H9 (cell line): ENCODE data around the gene MKRN3. TPM values are rescaled to one million over a fixed set of nuclear protein-coding genes. Genes with fewer than 3 reads are reported as not detected.

Experiments
- DNase-seq: peaks from one replicate; pipeline ENCODE4 v3.0.0-alpha.2; 2017
- H2AFZ ChIP-seq: one replicate; pipeline ENCODE4 v1.6.1; 2013; ENCODE audit warnings: mild to moderate bottlenecking, low read length, control low read depth, moderate library complexity
- H2AK5ac ChIP-seq: 2 replicates; pipeline ENCODE4 v1.6.1; 2013; ENCODE audit warnings: low read length, control low read depth, mixed read lengths; ENCODE audit not compliant: insufficient read length
- H2BK120ac ChIP-seq: one replicate; pipeline ENCODE4 v1.6.1; 2013; ENCODE audit warnings: low read depth, mild to moderate bottlenecking, low read length, control low read depth, inconsistent platforms; ENCODE audit not compliant: poor library complexity, severe bottlenecking
- H2BK12ac ChIP-seq: 2 replicates; pipeline ENCODE4 v1.6.1; 2013; ENCODE audit warnings: low read length, control low read depth, mixed read lengths, low read depth; ENCODE audit not compliant: insufficient read length
- H2BK15ac ChIP-seq: 2 replicates; pipeline ENCODE4 v1.6.1; 2013; ENCODE audit warnings: low read depth, low read length, control low read depth
- H2BK20ac ChIP-seq: one replicate; pipeline ENCODE4 v1.6.1; 2013; ENCODE audit warnings: low read depth, mild to moderate bottlenecking, low read length, control low read depth, inconsistent platforms; ENCODE audit not compliant: poor library complexity, severe bottlenecking
- H2BK5ac ChIP-seq: 2 replicates; pipeline ENCODE4 v1.6.1; 2013; ENCODE audit warnings: low read length, control low read depth, mixed read lengths; ENCODE audit not compliant: insufficient read length
- H3K14ac ChIP-seq: 2 replicates; pipeline ENCODE4 v1.6.1; 2013; ENCODE audit warnings: low read length, control low read depth; ENCODE audit not compliant: insufficient read depth
- H3K18ac ChIP-seq: 2 replicates; pipeline ENCODE4 v1.6.1; 2013; ENCODE audit warnings: low read depth, mild to moderate bottlenecking, mixed read lengths, low read length, control low read depth; ENCODE audit not compliant: insufficient read length
- H3K23ac ChIP-seq: 2 replicates; pipeline ENCODE4 v1.6.1; 2013; ENCODE audit warnings: low read length, control low read depth, mixed read lengths, low read depth; ENCODE audit not compliant: insufficient read length
- H3K23me2 ChIP-seq: 2 replicates; pipeline ENCODE4 v1.6.1; 2013; ENCODE audit warnings: low read depth, mild to moderate bottlenecking, mixed read lengths, low read length, control low read depth; ENCODE audit not compliant: insufficient read length, poor library complexity, severe bottlenecking
- H3K27ac ChIP-seq: 2 replicates; pipeline ENCODE4 v1.5.1; 2013; ENCODE audit warnings: low read length, control low read depth, mixed read lengths, low read depth; ENCODE audit not compliant: insufficient read length
- H3K27me3 ChIP-seq: 2 replicates; pipeline ENCODE4 v1.6.1; 2013; ENCODE audit warnings: low read length, control low read depth, inconsistent platforms; ENCODE audit not compliant: insufficient read depth
- H3K4ac ChIP-seq: 2 replicates; pipeline ENCODE4 v1.6.1; 2013; ENCODE audit warnings: low read depth, mild to moderate bottlenecking, control low read depth, inconsistent platforms, low read length, moderate library complexity
- H3K4me1 ChIP-seq: 2 replicates; pipeline ENCODE4 v1.6.1; 2013; ENCODE audit warnings: low read length, control low read depth, inconsistent platforms; ENCODE audit not compliant: insufficient read depth
- H3K4me2 ChIP-seq: 2 replicates; pipeline ENCODE4 v1.6.1; 2013; ENCODE audit warnings: low read length, control low read depth, mixed read lengths; ENCODE audit not compliant: insufficient read length, insufficient read depth
- H3K56ac ChIP-seq: 2 replicates; pipeline ENCODE4 v1.6.1; 2013; ENCODE audit warnings: low read depth, mild to moderate bottlenecking, mixed read lengths, low read length, control low read depth; ENCODE audit not compliant: insufficient read length
- H3K79me1 ChIP-seq: 2 replicates; pipeline ENCODE4 v1.6.1; 2013; ENCODE audit warnings: low read depth, mild to moderate bottlenecking, moderate library complexity, low read length, control low read depth, inconsistent platforms; ENCODE audit not compliant: insufficient read depth, poor library complexity, severe bottlenecking
- H3K79me2 ChIP-seq: 2 replicates; pipeline ENCODE4 v1.6.1; 2013; ENCODE audit warnings: low read length, control low read depth, inconsistent platforms; ENCODE audit not compliant: insufficient read depth
- H3K9ac ChIP-seq: 2 replicates; pipeline ENCODE4 v1.6.1; 2013; ENCODE audit warnings: low read length, control low read depth, mixed read lengths; ENCODE audit not compliant: insufficient read length; ENCODE audit errors: extremely low read depth
- H3K9me3 ChIP-seq: one replicate; pipeline ENCODE4 v1.6.1; 2013; ENCODE audit warnings: low read depth, low read length, inconsistent platforms; ENCODE audit not compliant: control insufficient read depth
- H3T11ph ChIP-seq: one replicate; pipeline ENCODE4 v1.6.1; 2013; ENCODE audit warnings: mild to moderate bottlenecking, low read length, control low read depth, inconsistent platforms
- H4K20me1 ChIP-seq: one replicate; pipeline ENCODE4 v1.6.1; 2013; ENCODE audit not compliant: control insufficient read depth, insufficient read length, insufficient read depth
- H4K5ac ChIP-seq: 2 replicates; pipeline ENCODE4 v1.6.1; 2013; ENCODE audit warnings: low read depth, mild to moderate bottlenecking, mixed read lengths, low read length, control low read depth; ENCODE audit not compliant: insufficient read length
- H4K8ac ChIP-seq: replicated peaks from 2 replicates; pipeline ENCODE4 v1.6.1; 2013; ENCODE audit warnings: low read length, control low read depth, mixed read lengths, low read depth; ENCODE audit not compliant: insufficient read length
- H4K91ac ChIP-seq: 2 replicates; pipeline ENCODE4 v1.6.1; 2013; ENCODE audit warnings: low read depth, mild to moderate bottlenecking, moderate library complexity, mixed read lengths, low read length, control low read depth; ENCODE audit not compliant: insufficient read length
- H3K27ac Mint-ChIP-seq, 3 experiments: 2 replicates in 2 of 3; 3 replicates in 1 of 3; pipeline ENCODE4 v1.8.0; 2020 to 2021; ENCODE audit warnings: mixed read lengths in 3 of 3, mild to moderate bottlenecking in 1 of 3, moderate library complexity in 1 of 3
- H3K27me3 Mint-ChIP-seq: 2 replicates; pipeline ENCODE4 v1.8.0; 2021; ENCODE audit warnings: low read depth, mild to moderate bottlenecking, moderate library complexity, mixed read lengths
- H3K36me3 Mint-ChIP-seq, 3 experiments: 2 replicates in 2 of 3; 3 replicates in 1 of 3; pipeline ENCODE4 v1.8.0; 2020 to 2021; ENCODE audit warnings: low read depth in 3 of 3, mixed read lengths in 3 of 3; ENCODE audit not compliant: insufficient read depth in 1 of 3
- H3K4me1 Mint-ChIP-seq, 2 experiments: 2 replicates each; pipeline ENCODE4 v1.8.0; 2020; ENCODE audit warnings: mixed read lengths in 2 of 2
- H3K4me3 Mint-ChIP-seq, 2 experiments: 2 replicates in 1 of 2; 3 replicates in 1 of 2; pipeline ENCODE4 v1.8.0; 2020 to 2021; ENCODE audit warnings: mild to moderate bottlenecking in 2 of 2, mixed read lengths in 2 of 2, moderate library complexity in 1 of 2
- H3K9me3 Mint-ChIP-seq, 2 experiments: 2 replicates in 1 of 2; 3 replicates in 1 of 2; pipeline ENCODE4 v1.8.0; 2020; ENCODE audit warnings: mild to moderate bottlenecking in 2 of 2, mixed read lengths in 2 of 2, moderate library complexity in 1 of 2
- whole genome bisulfite sequencing: extraction: QIAGEN DNeasy Blood & Tissue Kit; methylation state at CpG from one replicate; pipeline ENCODE4 v1.1.7; 2013; ENCODE audit warnings: missing lambda C conversion rate, low lambda C conversion rate, mixed read lengths; ENCODE audit not compliant: insufficient read length; ENCODE audit errors: extremely low coverage; 5-methylcytosine and 5-hydroxymethylcytosine counted together
- total RNA-seq: library from RNA; stranded (reverse); gene quantifications from 2 replicates; pipeline ENCODE4 v1.2.1, GENCODE V29; 2021
- TF ChIP-seq, protein P1 (sequence below): fragments of 200-600 bp; sonication (generic); conservative IDR thresholded peaks from 3 replicates; pipeline ENCODE4 v1.8.0; 2021; ENCODE audit warnings: antibody characterized with exemption, mild to moderate bottlenecking

The MKRN3 gene
- total RNA-seq, 1 experiment from 2014 or later = not detected

DNA sequence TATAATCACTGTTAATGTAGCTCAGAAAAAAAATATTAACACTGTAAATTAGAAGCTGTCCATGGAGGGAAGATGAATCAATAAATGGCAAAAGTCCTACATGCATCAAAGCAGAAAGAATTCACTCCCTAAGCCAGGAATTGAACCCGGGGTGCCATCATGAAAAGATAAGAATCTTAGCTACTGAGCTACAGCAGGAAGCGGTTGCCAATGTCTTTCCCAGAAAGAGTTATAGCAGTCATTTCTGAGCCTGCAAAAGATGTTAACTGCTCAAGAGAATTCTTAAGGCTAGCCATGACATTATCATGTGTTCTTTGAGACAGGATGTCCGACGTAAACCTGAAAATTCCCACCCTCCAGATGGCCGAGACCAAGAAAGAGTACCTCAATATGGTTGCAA, 47.4 kb upstream of the MKRN3 start:
- peaks cover 59 to 73% of the 10 kb centered on the region in 2 experiments for H3K9me3 Mint-ChIP-seq
- H3K27me3 Mint-ChIP-seq = no peaks in the 10 kb centered on the region; the same call in 1 of the 2 replicates
- Histone ChIP-seq H3K79me2 (no peaks in the 10 kb centered on the region), H3K23ac (no peak overlapping the region), H2BK12ac (no peak overlapping the region), H2AK5ac (no peak overlapping the region), H3K4me1 (no peaks in the 10 kb centered on the region), H2BK20ac (no peak overlapping the region), H3K79me1 (no peaks in the 10 kb centered on the region), H3K27me3 (no peaks in the 10 kb centered on the region), H3K4me2 (no peak overlapping the region), H3K27ac (no peak overlapping the region), H2BK5ac (no peak overlapping the region), H2AFZ (no peak overlapping the region), H4K8ac (no peak overlapping the region), H3K56ac (no peak overlapping the region), H3K23me2 (no peaks in the 10 kb centered on the region), H4K91ac (no peak overlapping the region), H3K9me3 (peaks cover 37% of the 10 kb centered on the region), H4K20me1 (no peaks in the 10 kb centered on the region), H3K9ac (no peak overlapping the region), H3K18ac (no peak overlapping the region), H3K14ac (no peak overlapping the region), H4K5ac (no peak overlapping the region), H2BK120ac (no peak overlapping the region), H3T11ph (no peak overlapping the region), H3K4ac (no peak overlapping the region), H2BK15ac (no peak overlapping the region)
- TF ChIP-seq, protein P1, sequence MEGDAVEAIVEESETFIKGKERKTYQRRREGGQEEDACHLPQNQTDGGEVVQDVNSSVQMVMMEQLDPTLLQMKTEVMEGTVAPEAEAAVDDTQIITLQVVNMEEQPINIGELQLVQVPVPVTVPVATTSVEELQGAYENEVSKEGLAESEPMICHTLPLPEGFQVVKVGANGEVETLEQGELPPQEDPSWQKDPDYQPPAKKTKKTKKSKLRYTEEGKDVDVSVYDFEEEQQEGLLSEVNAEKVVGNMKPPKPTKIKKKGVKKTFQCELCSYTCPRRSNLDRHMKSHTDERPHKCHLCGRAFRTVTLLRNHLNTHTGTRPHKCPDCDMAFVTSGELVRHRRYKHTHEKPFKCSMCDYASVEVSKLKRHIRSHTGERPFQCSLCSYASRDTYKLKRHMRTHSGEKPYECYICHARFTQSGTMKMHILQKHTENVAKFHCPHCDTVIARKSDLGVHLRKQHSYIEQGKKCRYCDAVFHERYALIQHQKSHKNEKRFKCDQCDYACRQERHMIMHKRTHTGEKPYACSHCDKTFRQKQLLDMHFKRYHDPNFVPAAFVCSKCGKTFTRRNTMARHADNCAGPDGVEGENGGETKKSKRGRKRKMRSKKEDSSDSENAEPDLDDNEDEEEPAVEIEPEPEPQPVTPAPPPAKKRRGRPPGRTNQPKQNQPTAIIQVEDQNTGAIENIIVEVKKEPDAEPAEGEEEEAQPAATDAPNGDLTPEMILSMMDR = no peak
- H3K36me3 Mint-ChIP-seq = peaks cover 0 to 5% (median 3%) of the 10 kb centered on the region in 3 experiments; a peak in 3 of 7 replicates
- no peak for DNase-seq
- H3K4me1 Mint-ChIP-seq = no peaks in the 10 kb centered on the region
- no peak overlapping the region for H3K4me3 Mint-ChIP-seq
- no peak overlapping the region for H3K27ac Mint-ChIP-seq
- WGBS = no CpG with 5 or more reads among the region's 5 CpGs
